Measurements from ENCODE around the gene TADA1.

The TADA1 gene

DNA sequence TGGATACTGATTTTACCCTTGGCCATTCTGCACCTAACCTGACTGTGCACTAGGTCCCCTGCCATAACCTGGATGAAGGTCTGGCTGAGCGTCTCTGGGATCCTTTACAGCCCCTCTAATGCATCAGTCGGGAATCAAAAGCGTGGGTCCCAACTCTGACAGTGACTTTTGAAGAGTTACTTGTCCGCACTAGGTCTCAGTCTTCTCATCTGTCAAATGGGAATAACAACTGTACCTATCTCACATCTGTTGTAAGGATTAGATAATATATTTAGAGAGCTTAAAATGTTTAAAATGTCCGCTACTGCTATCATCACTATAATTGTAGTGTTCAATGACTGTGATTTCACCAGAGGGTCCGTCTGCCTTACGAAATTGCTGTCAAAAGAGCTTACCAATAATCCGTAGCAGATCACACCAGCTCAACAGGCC is 746 bp downstream of the TADA1 start:
- peaks cover 6% of the 10 kb centered on the region for H3K27me3 Mint-ChIP-seq (ENCODE audit: low read depth)
- no peaks in the 10 kb centered on the region for H3K36me3 Mint-ChIP-seq (ENCODE audit: low read depth)
- H3K4me1 Mint-ChIP-seq (ENCODE audit: low read depth): peaks cover 41% of the 10 kb centered on the region
- peak overlapping the region; percentile 84 for H3K4me3 Mint-ChIP-seq
- peak overlapping the region; percentile 77 for H3K27ac Mint-ChIP-seq
- H3K9me3 Mint-ChIP-seq: peaks cover 4% of the 10 kb centered on the region

DNA sequence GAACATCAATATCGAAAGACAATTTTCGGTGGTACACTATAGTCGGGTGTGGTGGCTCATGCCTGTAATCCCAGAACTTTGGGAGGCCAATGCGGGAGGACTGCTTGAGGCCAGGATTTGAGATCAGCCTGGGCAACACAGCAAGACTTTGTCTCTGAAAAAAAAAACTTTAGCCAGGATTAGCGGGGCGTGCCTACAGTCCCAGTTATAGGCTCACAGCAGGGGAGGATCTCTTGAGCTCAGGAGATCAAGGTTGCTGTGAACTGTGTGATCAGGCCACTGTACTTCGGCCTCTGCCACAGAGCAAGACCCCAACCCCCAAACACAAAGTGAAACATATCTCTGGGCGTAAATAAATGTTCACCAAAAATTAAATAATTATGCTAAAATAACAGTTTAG is 1.6 kb downstream of the TADA1 start:
- Mint-ChIP-seq H3K4me1 (ENCODE audit: low read depth) (peaks cover 50% of the 10 kb centered on the region), H3K27me3 (ENCODE audit: low read depth) (peaks cover 4% of the 10 kb centered on the region), H3K9me3 (peaks cover 4% of the 10 kb centered on the region), H3K4me3 (peak overlapping the region; percentile 39), H3K27ac (no peak overlapping the region), H3K36me3 (ENCODE audit: low read depth) (no peaks in the 10 kb centered on the region)

DNA sequence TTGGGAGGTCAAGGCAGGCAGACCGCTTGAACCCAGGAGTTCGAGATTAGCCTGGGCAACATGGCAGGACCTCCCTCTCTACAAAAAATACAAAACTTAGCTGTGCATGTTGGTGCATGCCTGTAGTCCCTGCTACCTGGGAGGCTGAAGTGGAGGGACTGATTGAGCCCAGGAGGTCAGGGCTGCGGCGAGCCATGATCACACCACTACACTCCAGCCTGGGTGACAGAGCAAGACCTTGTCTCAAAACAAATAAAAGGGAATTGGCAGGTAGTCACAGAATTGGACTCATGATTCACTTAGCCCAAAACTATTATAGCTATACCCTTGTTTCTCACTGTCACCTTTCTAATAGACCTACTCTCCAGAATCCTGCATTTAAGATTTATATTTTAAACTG is 5.5 kb downstream of the TADA1 start:
- Mint-ChIP-seq H3K36me3 (ENCODE audit: low read depth) (peaks cover 10% of the 10 kb centered on the region), H3K4me3 (no peak overlapping the region), H3K27ac (no peak overlapping the region), H3K27me3 (ENCODE audit: low read depth) (no peaks in the 10 kb centered on the region), H3K4me1 (ENCODE audit: low read depth) (peaks cover 41% of the 10 kb centered on the region), H3K9me3 (no peaks in the 10 kb centered on the region)

DNA sequence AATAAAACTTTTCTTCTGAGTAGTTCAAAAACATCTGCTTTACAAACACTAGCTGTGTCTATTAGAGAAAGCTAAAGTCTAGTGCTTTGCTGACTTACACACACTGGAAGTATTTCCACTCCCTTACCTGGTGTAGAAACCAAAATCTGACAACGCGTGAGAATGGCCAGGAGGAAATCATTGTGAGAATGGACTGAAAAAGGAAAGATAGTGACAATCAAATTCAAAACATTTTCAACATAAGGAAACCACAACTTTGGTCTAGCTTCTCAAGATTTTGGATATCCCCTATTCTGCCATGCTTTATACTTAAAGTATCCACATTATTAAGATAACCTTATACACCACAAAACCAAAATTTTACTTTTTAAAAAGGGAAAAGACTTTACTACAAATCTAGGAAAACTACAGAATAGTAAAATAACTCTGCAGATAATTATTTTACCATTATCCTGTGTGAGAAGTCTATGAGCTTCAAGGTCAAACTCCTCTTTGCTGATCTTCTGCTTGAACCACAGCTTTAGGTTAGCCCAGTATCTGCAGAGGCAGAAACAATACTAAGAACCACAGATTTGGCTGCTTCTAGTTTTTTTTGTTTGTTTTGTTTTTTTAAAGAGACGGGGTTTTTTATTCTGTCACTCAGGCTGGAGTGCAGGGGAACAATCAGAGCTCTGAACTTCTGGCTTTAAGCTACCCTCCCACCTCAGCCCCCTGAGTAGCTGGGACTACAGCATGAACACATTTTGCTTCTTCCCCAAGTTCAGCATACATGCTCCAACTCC is 6.6 kb downstream of the TADA1 start:
- Mint-ChIP-seq H3K4me3 (no peak overlapping the region), H3K4me1 (ENCODE audit: low read depth) (peaks cover 32% of the 10 kb centered on the region), H3K36me3 (ENCODE audit: low read depth) (peaks cover 10% of the 10 kb centered on the region), H3K27ac (peak overlapping the region; percentile 33), H3K27me3 (ENCODE audit: low read depth) (no peaks in the 10 kb centered on the region), H3K9me3 (no peaks in the 10 kb centered on the region)

DNA sequence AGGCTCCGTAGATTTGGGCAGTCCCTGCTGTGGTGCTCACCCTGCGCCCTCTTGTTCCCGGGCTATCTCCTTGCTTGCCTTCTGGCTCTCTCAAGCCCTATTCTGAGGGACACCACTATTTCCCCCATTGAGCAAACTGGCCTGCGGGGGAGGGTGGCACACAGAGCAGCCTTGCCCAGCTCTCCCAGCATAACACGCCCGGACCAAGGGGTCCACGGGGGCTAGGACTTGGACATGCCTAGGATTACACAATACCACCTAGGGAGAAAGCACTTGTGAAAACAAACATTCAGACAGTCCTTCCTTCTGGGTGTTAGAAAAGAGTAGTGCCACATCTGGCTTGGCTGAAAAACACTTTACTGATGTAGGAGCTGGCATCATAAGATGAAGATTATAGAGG is 7.4 kb downstream of the TADA1 start:
- H3K4me1 Mint-ChIP-seq (ENCODE audit: low read depth): peaks cover 30% of the 10 kb centered on the region

DNA sequence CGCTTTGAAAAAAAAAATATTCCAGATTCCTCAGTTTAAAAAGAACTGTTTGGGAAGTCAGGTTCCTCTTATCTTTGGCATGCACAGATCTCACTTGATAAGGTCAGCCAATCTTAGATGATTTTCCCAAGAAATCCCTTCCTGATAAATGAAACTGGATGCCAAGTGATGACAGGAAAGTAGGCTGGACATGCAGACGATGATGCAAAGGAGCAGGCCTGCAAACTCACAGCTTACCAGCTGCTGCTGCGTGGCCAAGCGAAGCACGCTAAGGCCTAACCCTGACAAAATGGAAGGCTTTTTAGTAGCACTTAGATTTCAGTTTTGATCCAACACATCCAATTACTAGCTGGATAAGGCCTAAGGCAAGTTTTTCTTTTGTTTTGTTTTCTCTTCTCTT is 10.1 kb downstream of the TADA1 start:
- no peak overlapping the region for H3K27ac Mint-ChIP-seq
- peaks cover 19% of the 10 kb centered on the region for H3K4me1 Mint-ChIP-seq (ENCODE audit: low read depth)
- peaks cover 29% of the 10 kb centered on the region for H3K36me3 Mint-ChIP-seq (ENCODE audit: low read depth)
- no peaks in the 10 kb centered on the region for H3K27me3 Mint-ChIP-seq (ENCODE audit: low read depth)
- no peaks in the 10 kb centered on the region for H3K9me3 Mint-ChIP-seq
- no peak overlapping the region for H3K4me3 Mint-ChIP-seq

More for the DNA sequence above, 7.4 kb downstream of the TADA1 start:
- Mint-ChIP-seq H3K9me3 (no peaks in the 10 kb centered on the region), H3K36me3 (ENCODE audit: low read depth) (peaks cover 15% of the 10 kb centered on the region), H3K4me3 (no peak overlapping the region), H3K27me3 (ENCODE audit: low read depth) (no peaks in the 10 kb centered on the region), H3K27ac (no peak overlapping the region)

DNA sequence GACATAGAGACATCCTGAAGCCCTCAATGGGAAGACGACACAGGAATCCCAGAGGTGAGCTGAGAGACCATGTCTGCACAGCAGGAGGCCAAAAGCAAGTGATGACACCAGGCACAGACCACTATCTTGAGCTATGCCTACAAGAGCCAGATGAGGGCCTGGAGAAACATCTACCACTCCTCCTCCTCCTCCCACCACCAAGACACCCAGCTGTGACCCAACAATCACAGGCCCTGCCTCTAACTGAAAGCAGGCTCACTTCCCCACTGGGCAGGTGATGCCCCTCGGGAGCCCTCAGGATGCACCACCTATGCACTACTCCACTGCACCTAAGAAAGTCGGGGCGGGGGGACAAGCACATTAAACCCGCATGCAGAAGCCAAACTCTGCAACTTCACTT is 16.5 kb downstream of the TADA1 start:
- Mint-ChIP-seq H3K4me3 (no peak overlapping the region), H3K36me3 (ENCODE audit: low read depth) (peaks cover 51% of the 10 kb centered on the region), H3K4me1 (ENCODE audit: low read depth) (peaks cover 4% of the 10 kb centered on the region), H3K9me3 (no peaks in the 10 kb centered on the region), H3K27me3 (ENCODE audit: low read depth) (no peaks in the 10 kb centered on the region), H3K27ac (no peak overlapping the region)

DNA sequence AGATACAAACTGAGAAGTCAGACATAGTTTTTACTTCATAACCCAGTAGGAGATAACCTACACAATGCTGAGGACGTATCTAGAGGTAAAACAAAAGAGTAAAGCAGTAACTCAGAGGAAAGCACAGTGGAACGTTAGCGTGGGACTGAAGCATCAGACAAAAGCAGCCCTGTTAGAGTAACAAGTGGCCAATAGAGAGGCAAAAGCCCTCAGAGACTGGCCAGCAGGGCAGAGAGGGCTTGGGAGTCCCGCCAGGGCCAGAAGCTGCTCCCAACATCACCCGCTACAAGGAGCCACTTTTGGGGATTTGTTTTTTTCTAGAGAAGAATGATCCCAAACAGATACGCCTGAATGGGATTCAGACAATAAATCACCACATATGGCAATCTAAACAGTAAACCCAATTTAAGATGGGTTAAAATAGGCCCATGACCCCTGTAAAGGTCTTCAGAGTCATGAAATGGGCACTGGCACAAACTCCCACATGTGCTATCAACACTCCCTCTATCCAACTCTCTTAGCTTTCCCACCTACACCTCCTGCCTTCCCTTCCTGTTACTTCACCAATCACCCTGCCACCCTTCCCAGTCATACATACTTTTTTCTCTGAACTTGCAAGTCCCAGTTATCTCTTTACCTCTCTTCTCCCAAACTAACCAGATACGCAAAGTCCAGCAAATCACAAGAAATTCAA is 17.2 kb downstream of the TADA1 start:
- H3K36me3 Mint-ChIP-seq (ENCODE audit: low read depth): peaks cover 54% of the 10 kb centered on the region
- peak overlapping the region; percentile 32 for H3K27ac Mint-ChIP-seq
- H3K4me3 Mint-ChIP-seq: no peak overlapping the region
- H3K9me3 Mint-ChIP-seq: no peaks in the 10 kb centered on the region
- no peaks in the 10 kb centered on the region for H3K27me3 Mint-ChIP-seq (ENCODE audit: low read depth)
- H3K4me1 Mint-ChIP-seq (ENCODE audit: low read depth): peaks cover 4% of the 10 kb centered on the region

DNA sequence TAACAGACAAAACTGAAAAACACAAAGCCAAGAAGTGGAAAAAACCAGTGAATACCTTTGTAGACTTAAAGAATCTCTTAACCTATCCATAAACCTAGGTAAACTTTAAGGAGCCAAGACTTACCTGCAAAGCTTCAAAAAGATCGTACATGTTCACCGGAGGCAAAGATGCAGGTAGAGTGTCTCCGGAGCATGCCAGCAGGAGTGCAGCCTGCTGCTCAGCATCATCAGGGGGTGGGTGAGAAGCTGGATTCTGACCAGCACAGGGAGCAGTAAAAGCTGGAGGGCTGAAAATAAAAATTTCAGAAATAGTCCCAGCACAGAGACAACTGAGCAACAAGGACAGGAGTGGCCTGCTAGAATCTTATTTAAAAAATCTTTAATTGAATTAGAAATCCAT is 18.1 kb downstream of the TADA1 start:
- Mint-ChIP-seq H3K27ac (no peak overlapping the region), H3K4me3 (no peak overlapping the region), H3K4me1 (ENCODE audit: low read depth) (peaks cover 5% of the 10 kb centered on the region), H3K27me3 (ENCODE audit: low read depth) (no peaks in the 10 kb centered on the region), H3K36me3 (ENCODE audit: low read depth) (peaks cover 57% of the 10 kb centered on the region), H3K9me3 (no peaks in the 10 kb centered on the region)

DNA sequence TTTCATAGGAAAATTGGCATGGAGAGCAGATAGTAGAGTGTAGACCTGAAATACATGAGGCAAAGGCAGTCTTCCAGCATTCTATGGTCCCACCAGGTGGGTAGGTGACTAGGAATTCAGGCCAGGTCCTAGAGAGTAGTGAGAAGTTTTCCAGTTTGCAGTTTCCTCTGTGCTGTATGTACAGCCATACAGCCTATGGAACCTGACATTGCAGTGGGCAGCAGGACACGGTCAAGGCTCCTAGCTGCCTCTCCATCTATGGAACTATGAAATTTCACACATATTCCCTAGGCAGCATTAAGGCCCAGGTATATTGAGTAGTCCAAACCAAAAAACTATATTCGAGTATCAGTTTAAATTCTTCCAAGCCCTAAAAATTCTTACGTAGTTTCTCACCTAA is 20.5 kb downstream of the TADA1 start:
- H3K9me3 Mint-ChIP-seq: no peaks in the 10 kb centered on the region
- H3K27ac Mint-ChIP-seq: no peak overlapping the region
- H3K36me3 Mint-ChIP-seq (ENCODE audit: low read depth): peaks cover 63% of the 10 kb centered on the region
- no peak overlapping the region for H3K4me3 Mint-ChIP-seq
- no peaks in the 10 kb centered on the region for H3K27me3 Mint-ChIP-seq (ENCODE audit: low read depth)
- H3K4me1 Mint-ChIP-seq (ENCODE audit: low read depth): peaks cover 10% of the 10 kb centered on the region

DNA sequence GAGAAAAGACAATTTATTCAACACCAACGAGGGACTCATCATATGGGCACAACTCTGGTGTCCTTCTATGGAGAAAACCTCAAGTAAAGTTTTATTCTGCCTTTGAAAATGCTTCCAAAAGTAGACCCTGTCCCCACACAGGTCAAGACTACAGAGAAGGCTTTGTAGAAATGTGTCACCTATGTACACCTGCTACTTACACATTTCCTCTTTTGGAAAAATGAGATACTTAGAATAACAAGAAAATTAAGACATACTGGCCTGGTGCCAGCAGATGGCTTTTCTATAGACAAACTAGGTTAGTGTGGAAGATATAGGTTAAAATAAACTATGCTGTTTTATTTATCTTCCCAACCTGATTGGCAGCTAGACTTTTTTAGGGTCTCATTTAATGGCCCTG is 23.1 kb downstream of the TADA1 start:
- Mint-ChIP-seq H3K36me3 (ENCODE audit: low read depth) (peaks cover 55% of the 10 kb centered on the region), H3K27ac (no peak overlapping the region)

DNA sequence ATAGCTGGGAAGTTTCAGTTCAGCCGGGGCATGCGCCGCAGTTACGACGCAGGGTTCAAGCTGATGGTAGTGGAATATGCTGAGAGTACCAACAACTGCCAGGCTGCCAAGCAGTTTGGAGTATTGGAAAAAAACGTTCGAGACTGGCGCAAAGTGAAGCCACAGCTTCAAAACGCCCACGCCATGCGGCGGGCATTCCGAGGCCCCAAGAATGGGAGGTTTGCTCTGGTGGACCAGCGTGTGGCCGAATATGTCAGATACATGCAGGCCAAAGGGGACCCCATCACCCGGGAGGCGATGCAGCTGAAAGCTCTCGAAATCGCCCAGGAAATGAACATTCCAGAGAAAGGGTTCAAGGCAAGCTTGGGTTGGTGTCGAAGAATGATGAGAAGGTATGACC is 26.9 kb downstream of the TADA1 start:
- H3K27me3 Mint-ChIP-seq (ENCODE audit: low read depth): no peaks in the 10 kb centered on the region
- no peak overlapping the region for H3K4me3 Mint-ChIP-seq
- H3K36me3 Mint-ChIP-seq (ENCODE audit: low read depth): peaks cover 62% of the 10 kb centered on the region
- H3K4me1 Mint-ChIP-seq (ENCODE audit: low read depth): peaks cover 23% of the 10 kb centered on the region
- H3K27ac Mint-ChIP-seq: no peak overlapping the region
- H3K9me3 Mint-ChIP-seq: no peaks in the 10 kb centered on the region

More for the DNA sequence above, 23.1 kb downstream of the TADA1 start:
- no peak overlapping the region for H3K4me3 Mint-ChIP-seq
- peaks cover 9% of the 10 kb centered on the region for H3K4me1 Mint-ChIP-seq (ENCODE audit: low read depth)
- no peaks in the 10 kb centered on the region for H3K27me3 Mint-ChIP-seq (ENCODE audit: low read depth)
- H3K9me3 Mint-ChIP-seq: no peaks in the 10 kb centered on the region

DNA sequence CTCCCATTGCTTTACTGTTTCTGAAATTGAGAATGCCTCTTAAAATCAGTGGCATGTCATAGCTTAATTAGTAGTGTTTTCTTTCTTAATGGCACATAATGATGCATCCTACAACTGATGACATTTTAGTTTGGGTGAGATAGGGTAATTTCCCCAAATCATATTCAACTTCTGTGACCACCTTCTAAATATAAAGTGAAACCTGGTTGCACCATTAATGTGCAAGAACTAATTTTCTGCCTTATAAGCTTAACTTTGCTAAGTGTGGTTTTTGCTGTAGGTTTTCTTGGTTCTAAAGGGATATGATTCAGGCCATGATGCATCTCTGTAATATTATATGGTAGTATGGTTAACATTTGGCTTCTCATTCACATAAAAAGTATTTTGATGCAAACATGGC is 27.9 kb downstream of the TADA1 start:
- Mint-ChIP-seq H3K27me3 (ENCODE audit: low read depth) (no peaks in the 10 kb centered on the region), H3K4me1 (ENCODE audit: low read depth) (peaks cover 23% of the 10 kb centered on the region), H3K4me3 (no peak overlapping the region), H3K27ac (no peak overlapping the region), H3K9me3 (no peaks in the 10 kb centered on the region), H3K36me3 (ENCODE audit: low read depth) (peaks cover 63% of the 10 kb centered on the region)

DNA sequence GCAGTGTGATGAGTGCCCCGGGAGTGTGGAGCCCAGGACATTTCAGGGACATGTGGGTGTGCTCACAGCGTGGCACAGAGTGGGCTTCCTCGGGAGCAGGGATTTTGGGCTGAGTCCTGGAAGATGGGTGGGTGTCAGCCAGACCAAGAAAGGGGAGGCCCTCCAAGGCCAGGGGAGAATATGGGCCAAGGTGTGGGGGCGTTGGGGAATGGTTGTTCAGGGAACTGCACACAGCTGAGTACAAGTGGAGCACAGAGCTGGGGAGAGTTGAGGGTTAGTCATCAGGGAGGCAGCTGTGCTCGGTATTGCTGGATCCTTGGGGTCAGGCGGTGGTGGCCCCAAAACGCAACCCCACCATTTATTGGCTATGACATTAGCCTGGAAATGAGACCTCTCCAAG is 31.3 kb downstream of the TADA1 start:
- Mint-ChIP-seq H3K4me1 (ENCODE audit: low read depth) (peaks cover 34% of the 10 kb centered on the region), H3K27ac (no peak overlapping the region), H3K4me3 (no peak overlapping the region), H3K27me3 (ENCODE audit: low read depth) (no peaks in the 10 kb centered on the region), H3K36me3 (ENCODE audit: low read depth) (peaks cover 53% of the 10 kb centered on the region), H3K9me3 (no peaks in the 10 kb centered on the region)
